IMR-90 (cell line): ENCODE data around the gene EHHADH. TPM values are rescaled to one million over a fixed set of nuclear protein-coding genes. Genes with fewer than 3 reads are reported as not detected.

ENCODE experiments used
- ATAC-seq: fragments of 200-7000 bp; cut with Tn5 transposase; 2 replicates; pipeline ENCODE4 v1.9.1; 2020; ENCODE audit warnings: low read depth, mild to moderate bottlenecking, moderate library complexity
- BruUV-seq: library from RNA; stranded (reverse); fragments of 400-500 nt; replicated peaks from 2 replicates; lab custom pipeline; 2021; lab: Mats Ljungman, UMichigan
- CTCF ChIA-PET: fragments of 300-600 bp; formaldehyde crosslinking; extraction: SDS; loops from one replicate; lab custom pipeline; 2021; ENCODE audit warnings: antibody characterized with exemption; lab: Yijun Ruan, JAX
- POLR2A ChIA-PET: fragments of 300-600 bp; sonication (Branson Sonifier 250); formaldehyde crosslinking; loops from one replicate; lab custom pipeline; 2022; ENCODE audit warnings: antibody characterized with exemption; ENCODE audit not compliant: unreplicated experiment; lab: Charles Lee
- DNase-seq: peaks from one replicate; pipeline ENCODE4 v3.0.0; 2013
- H2AFZ ChIP-seq: replicated peaks from 2 replicates; pipeline ENCODE3; 2013; ENCODE audit warnings: low read length, mild to moderate bottlenecking; ENCODE audit not compliant: poor library complexity
- H2AK5ac ChIP-seq: 2 replicates; pipeline ENCODE4 v1.6.1; 2013; ENCODE audit warnings: low read depth, low read length, inconsistent platforms
- H2AK9ac ChIP-seq: replicated peaks from 2 replicates; pipeline ENCODE3; 2013; ENCODE audit warnings: mild to moderate bottlenecking, low read depth, low read length, moderate library complexity; ENCODE audit not compliant: poor library complexity
- H2BK120ac ChIP-seq: 2 replicates; pipeline ENCODE4 v1.6.1; 2013; ENCODE audit warnings: low read depth, low read length, inconsistent platforms
- H2BK15ac ChIP-seq: 3 replicates; pipeline ENCODE4 v1.6.1; 2013; ENCODE audit warnings: low read depth, low read length, inconsistent platforms
- H2BK20ac ChIP-seq: 2 replicates; pipeline ENCODE4 v1.6.1; 2013; ENCODE audit warnings: low read depth, mild to moderate bottlenecking, inconsistent platforms, low read length, moderate library complexity
- H2BK5ac ChIP-seq: 2 replicates; pipeline ENCODE4 v1.6.1; 2013; ENCODE audit warnings: mild to moderate bottlenecking, low read depth, low read length, inconsistent platforms; ENCODE audit not compliant: poor library complexity, severe bottlenecking
- H3K14ac ChIP-seq: replicated peaks from 2 replicates; pipeline ENCODE4 v1.6.1; 2013; ENCODE audit warnings: low read depth, low read length, inconsistent platforms
- H3K18ac ChIP-seq: 2 replicates; pipeline ENCODE4 v1.6.1; 2013; ENCODE audit warnings: low read depth, low read length, control low read depth
- H3K23ac ChIP-seq: 2 replicates; pipeline ENCODE4 v1.6.1; 2013; ENCODE audit warnings: low read depth, low read length, inconsistent platforms
- H3K27ac ChIP-seq: 2 replicates; pipeline ENCODE4 v1.5.1; 2013; ENCODE audit warnings: mild to moderate bottlenecking, control low read depth, low read length; ENCODE audit not compliant: insufficient read depth
- H3K27me3 ChIP-seq: 2 replicates; pipeline ENCODE4 v1.6.1; 2013; ENCODE audit warnings: low read length; ENCODE audit not compliant: control insufficient read depth, insufficient read depth
- H3K36me3 ChIP-seq: 2 replicates; pipeline ENCODE4 v1.6.1; 2013; ENCODE audit warnings: low read length, mixed read lengths; ENCODE audit not compliant: control insufficient read depth, insufficient read depth
- H3K4ac ChIP-seq: 2 replicates; pipeline ENCODE4 v1.6.1; 2013; ENCODE audit warnings: low read depth, low read length, inconsistent platforms
- H3K4me1 ChIP-seq: 2 replicates; pipeline ENCODE4 v1.6.1; 2013; ENCODE audit warnings: low read length, mixed read lengths; ENCODE audit not compliant: control insufficient read depth, insufficient read depth
- H3K4me2 ChIP-seq: 2 replicates; pipeline ENCODE4 v1.6.1; 2013; ENCODE audit warnings: low read depth, mild to moderate bottlenecking, control low read depth, low read length, moderate library complexity
- H3K4me3 ChIP-seq: 2 replicates; pipeline ENCODE4 v1.5.1; 2013; ENCODE audit warnings: low read depth, mild to moderate bottlenecking, control low read depth, low read length, moderate library complexity; ENCODE audit not compliant: insufficient read depth
- H3K56ac ChIP-seq: 2 replicates; pipeline ENCODE4 v1.6.1; 2013; ENCODE audit warnings: low read length, inconsistent platforms; ENCODE audit not compliant: insufficient read depth; ENCODE audit errors: extremely low read depth
- H3K79me1 ChIP-seq, 2 experiments: 2 replicates each; pipeline ENCODE4 v1.6.1; 2013; ENCODE audit warnings: low read length in 2 of 2, inconsistent platforms in 1 of 2, low read depth in 1 of 2
- H3K9ac ChIP-seq: 2 replicates; pipeline ENCODE4 v1.6.1; 2013; ENCODE audit warnings: low read depth, low read length, control low read depth
- H3K9me1 ChIP-seq: 2 replicates; pipeline ENCODE4 v1.6.1; 2013; ENCODE audit warnings: low read length, inconsistent platforms; ENCODE audit not compliant: insufficient read depth
- H3K9me3 ChIP-seq: 2 replicates; pipeline ENCODE4 v1.6.1; 2013; ENCODE audit warnings: low read length; ENCODE audit not compliant: control insufficient read depth, insufficient read depth
- H4K20me1 ChIP-seq: 2 replicates; pipeline ENCODE4 v1.6.1; 2013; ENCODE audit warnings: low read length, inconsistent platforms; ENCODE audit not compliant: insufficient read depth
- H4K5ac ChIP-seq: 2 replicates; pipeline ENCODE4 v1.6.1; 2013; ENCODE audit warnings: mild to moderate bottlenecking, low read depth, low read length, control low read depth
- H4K8ac ChIP-seq, 2 experiments: 2 replicates each; pipeline ENCODE4 v1.6.1; 2013; ENCODE audit warnings: low read depth in 2 of 2, low read length in 2 of 2, control low read depth in 1 of 2, inconsistent platforms in 1 of 2
- H4K91ac ChIP-seq: 2 replicates; pipeline ENCODE4 v1.6.1; 2013; ENCODE audit warnings: low read depth, low read length, inconsistent platforms; ENCODE audit not compliant: insufficient read depth
- CHD1 ChIP-seq: IDR thresholded peaks from 2 replicates; pipeline ENCODE4 v1.6.1; 2012; ENCODE audit warnings: low read depth, low read length, improper control_type of control experiment
- dilution Hi-C: fragments of 300-500 bp; cut with HindIII; formaldehyde crosslinking; loops from one replicate; pipeline ENCODE4 v1.14.3; 2018; ENCODE audit warnings: low sequenced_read_pairs; ENCODE audit not compliant: unreplicated experiment
- in situ Hi-C: fragments of 300-500 bp; cut with MboI; formaldehyde crosslinking; loops from 3 replicates; pipeline ENCODE4 v1.14.3; 2019; ENCODE audit warnings: low sequenced_read_pairs, inconsistent platforms, mixed read lengths
- intact Hi-C: fragments of 100-400 bp; cut with micrococcal nuclease; formaldehyde crosslinking; loops from 2 replicates; pipeline ENCODE4 v1.10.0; 2022
- polyA plus RNA-seq, 3 experiments: library from polyadenylated mRNA; depleted of rRNA; stranded (reverse); fragments of >200 nt; gene quantifications; 2 replicates each; pipeline ENCODE4 v1.2.3, GENCODE V29; 2012; ENCODE audit warnings: low replicate concordance in 1 of 3
- total RNA-seq: library from RNA; depleted of rRNA; stranded (reverse); fragments of >200 nt; gene quantifications from 2 replicates; pipeline ENCODE4 v1.2.3, GENCODE V29; 2012

The EHHADH gene
- total and polyA plus RNA-seq, 2 of the 4 experiments (the other 2 are of a cell fraction), result 2.0 to 4.7 TPM

GRCh38 chr3:185225523-185225922 lies 28.3 kb downstream of the EHHADH start:
- Histone ChIP-seq H2BK20ac (peak overlapping the region; percentile 11; the same call in 1 of the 2 replicates), H4K91ac (0 out of 2 replicates have a peak overlapping the region, but pooled peaks have one; percentile 9), H3K23ac (peak overlapping the region; percentile 1; the same call in 1 of the 2 replicates), H3K79me1 (no peaks in the 10 kb centered on the region), H4K8ac (peak overlapping the region; percentile 33 to 71; a peak in 1 of 4 replicates), H2BK120ac (peak overlapping the region; percentile 22; the same call in 1 of the 2 replicates), H2BK15ac (peak overlapping the region; percentile 35; the same call in 1 of the 3 replicates), H2AK5ac (no peak overlapping the region), H2AFZ (no peak overlapping the region), H3K36me3 (no peaks in the 10 kb centered on the region), H3K27ac (no peak overlapping the region), H3K27me3 (no peaks in the 10 kb centered on the region), H2AK9ac (no peak overlapping the region), H3K14ac (peak overlapping the region; percentile 6; the same call in 1 of the 2 replicates), H3K9me1 (0 out of 2 replicates have a peak, but pooled peaks cover 3% of the 10 kb centered on the region), H3K4ac (peak overlapping the region; percentile 22; the same call in 1 of the 2 replicates), H4K20me1 (no peaks in the 10 kb centered on the region), H3K9me3 (no peaks in the 10 kb centered on the region), H3K56ac (no peak overlapping the region), H2BK5ac (peak overlapping the region; percentile 48), H3K18ac (no peak overlapping the region), H3K4me1 (peaks cover 5% of the 10 kb centered on the region), H3K9ac (no peak overlapping the region), H3K4me3 (no peak overlapping the region), H4K5ac (no peak overlapping the region), H3K4me2 (no peak overlapping the region; the same call in 1 of the 2 replicates)
- dilution Hi-C loops (no loop called here), in situ Hi-C loops (no loop called here), intact Hi-C loops (no loop called here)
- CTCF ChIA-PET, result interaction anchor here (0.5 kb wide), 1 partner anchor 25 kb away, joined by 10 read pairs; no protein-coding TSS in a partner anchor
- BruUV-seq, result no TSS peak
- TF ChIP-seq CHD1, result no peak
- POLR2A ChIA-PET, result no interaction called here
- ATAC-seq (peak; percentile 94), DNase-seq (peak; percentile 77)
